HepG2 (cell line): ENCODE measurements around the gene CPLANE2. TPM values are rescaled to one million over a fixed set of nuclear protein-coding genes. Genes with fewer than 3 reads are reported as not detected.

Source experiments
- CBX5 ChIP-seq: sonication (generic); formaldehyde crosslinking; IDR thresholded peaks from 2 replicates; pipeline ENCODE4 v1.4.0; 2020; ENCODE audit warnings: missing genetic modification reagents, borderline replicate concordance
- CREM ChIP-seq, 2 experiments: sonication (generic) in 1 of 2; formaldehyde crosslinking in 1 of 2; IDR thresholded peaks; 2 replicates each; pipeline versions ENCODE4 v1.4.0 to v1.6.1; 2016 to 2020; ENCODE audit warnings: antibody characterized with exemption in 1 of 2, mild to moderate bottlenecking in 1 of 2, missing genetic modification reagents in 1 of 2
- HNRNPLL ChIP-seq: fragments of 200-400 bp; formaldehyde crosslinking; IDR thresholded peaks from 2 replicates; pipeline ENCODE4 v1.6.1; 2017; ENCODE audit warnings: mild to moderate bottlenecking, low read depth, low read length; ENCODE audit not compliant: poor library complexity, severe bottlenecking
- HOXA3 ChIP-seq: sonication (generic); formaldehyde crosslinking; IDR thresholded peaks from 2 replicates; pipeline ENCODE4 v1.5.0; 2020; ENCODE audit warnings: missing genetic modification reagents
- MAFK ChIP-seq, 2 experiments: IDR thresholded peaks in 1 of 2; conservative IDR thresholded peaks in 1 of 2; 2 replicates each; pipeline ENCODE4 v1.6.1; 2011; ENCODE audit warnings: improper control_type of control experiment in 2 of 2, low read length in 2 of 2
- MAZ ChIP-seq, 2 experiments: sonication (generic) in 1 of 2; formaldehyde crosslinking in 1 of 2; IDR thresholded peaks; 2 replicates each; pipeline versions ENCODE4 v1.5.0 to v1.6.1; 2012 to 2020; ENCODE audit warnings: low read depth in 2 of 2, mild to moderate bottlenecking in 2 of 2, borderline replicate concordance in 1 of 2, improper control_type of control experiment in 1 of 2, low read length in 1 of 2, missing genetic modification reagents in 1 of 2, moderate library complexity in 1 of 2
- NFE2 ChIP-seq: sonication (generic); formaldehyde crosslinking; IDR thresholded peaks from 2 replicates; pipeline ENCODE4 v1.4.0; 2020; ENCODE audit warnings: missing genetic modification reagents
- NFIC ChIP-seq: IDR thresholded peaks from 2 replicates; pipeline ENCODE4 v1.6.1; 2012; ENCODE audit warnings: mild to moderate bottlenecking, low read length, inconsistent platforms
- TP53 ChIP-seq: sonication (generic); formaldehyde crosslinking; conservative IDR thresholded peaks from 2 replicates; pipeline ENCODE4 v1.4.0; 2020; ENCODE audit warnings: missing genetic modification reagents
- TSC22D2 ChIP-seq: sonication (generic); formaldehyde crosslinking; IDR thresholded peaks from 2 replicates; pipeline ENCODE4 v1.5.1; 2020; ENCODE audit warnings: missing genetic modification reagents, mild to moderate bottlenecking, borderline replicate concordance
- ZFX ChIP-seq: sonication (generic); formaldehyde crosslinking; IDR thresholded peaks from 2 replicates; pipeline ENCODE4 v1.4.0; 2020; ENCODE audit warnings: mild to moderate bottlenecking, low read depth, missing genetic modification reagents, moderate library complexity
- ZFY ChIP-seq: sonication (generic); formaldehyde crosslinking; IDR thresholded peaks from 2 replicates; pipeline ENCODE4 v1.4.0; 2020; ENCODE audit warnings: missing genetic modification reagents
- ZNF121 ChIP-seq: sonication (generic); formaldehyde crosslinking; IDR thresholded peaks from 2 replicates; pipeline ENCODE4 v1.5.0; 2020; ENCODE audit warnings: mild to moderate bottlenecking, missing genetic modification reagents
- ZNF225 ChIP-seq: sonication (generic); formaldehyde crosslinking; IDR thresholded peaks from 2 replicates; pipeline ENCODE4 v1.4.0; 2020; ENCODE audit warnings: mild to moderate bottlenecking, missing genetic modification reagents
- ZNF24 ChIP-seq: fragments of 450-650 bp; IDR thresholded peaks from 2 replicates; pipeline ENCODE4 v1.6.1; 2017; ENCODE audit warnings: antibody characterized with exemption, mild to moderate bottlenecking
- ZNF790 ChIP-seq: sonication (generic); formaldehyde crosslinking; IDR thresholded peaks from 2 replicates; pipeline ENCODE4 v1.8.0; 2022; ENCODE audit warnings: missing genetic modification reagents, mild to moderate bottlenecking, borderline replicate concordance
- polyA plus RNA-seq, 8 experiments: library from polyadenylated mRNA; depleted of rRNA in 3 of 8; stranded (reverse) in 7 of 8; unstranded in 1 of 8; fragments of >200 nt; fragmentation: Illumina TruSeq in 4 of 8; extraction: Trizol in 4 of 8; gene quantifications; 2 replicates each; pipeline versions ENCODE4 v1.2.1 to v1.2.3, GENCODE V29; 2011 to 2016; ENCODE audit warnings: low read depth in 4 of 8, missing spikeins in 1 of 8, mixed read lengths in 1 of 8; ENCODE audit not compliant: insufficient read depth in 1 of 8
- total RNA-seq, 5 experiments: library from RNA; depleted of rRNA; stranded (reverse); fragments of >200 nt; fragmentation: Illumina TruSeq; extraction: Trizol; gene quantifications; 2 replicates each; pipeline ENCODE4 v1.2.3, GENCODE V29; 2016; ENCODE audit warnings: low read depth in 1 of 5
- TF ChIP-seq, protein P1 (sequence below): sonication (generic); formaldehyde crosslinking; IDR thresholded peaks from 2 replicates; pipeline ENCODE4 v1.5.1; 2020; ENCODE audit warnings: missing genetic modification reagents, mild to moderate bottlenecking, borderline replicate concordance
- TF ChIP-seq, protein P2 (sequence below): sonication (generic); formaldehyde crosslinking; IDR thresholded peaks from 2 replicates; pipeline ENCODE4 v1.5.0; 2020; ENCODE audit warnings: mild to moderate bottlenecking, missing genetic modification reagents, moderate library complexity
- TF ChIP-seq, protein P3 (sequence below): sonication (generic); formaldehyde crosslinking; conservative IDR thresholded peaks from 2 replicates; pipeline ENCODE4 v1.8.0; 2022; ENCODE audit warnings: mild to moderate bottlenecking, moderate library complexity, missing genetic modification reagents
- TF ChIP-seq, protein P4 (sequence below): fragments of 450-650 bp; IDR thresholded peaks from 2 replicates; pipeline ENCODE4 v1.6.1; 2016

CPLANE2 gene
- total and polyA plus RNA-seq, 2 of the 13 experiments (the other 11 are each of a cell fraction or from before 2014, with no cell fraction given): 0.29 to 1.6 TPM

DNA sequence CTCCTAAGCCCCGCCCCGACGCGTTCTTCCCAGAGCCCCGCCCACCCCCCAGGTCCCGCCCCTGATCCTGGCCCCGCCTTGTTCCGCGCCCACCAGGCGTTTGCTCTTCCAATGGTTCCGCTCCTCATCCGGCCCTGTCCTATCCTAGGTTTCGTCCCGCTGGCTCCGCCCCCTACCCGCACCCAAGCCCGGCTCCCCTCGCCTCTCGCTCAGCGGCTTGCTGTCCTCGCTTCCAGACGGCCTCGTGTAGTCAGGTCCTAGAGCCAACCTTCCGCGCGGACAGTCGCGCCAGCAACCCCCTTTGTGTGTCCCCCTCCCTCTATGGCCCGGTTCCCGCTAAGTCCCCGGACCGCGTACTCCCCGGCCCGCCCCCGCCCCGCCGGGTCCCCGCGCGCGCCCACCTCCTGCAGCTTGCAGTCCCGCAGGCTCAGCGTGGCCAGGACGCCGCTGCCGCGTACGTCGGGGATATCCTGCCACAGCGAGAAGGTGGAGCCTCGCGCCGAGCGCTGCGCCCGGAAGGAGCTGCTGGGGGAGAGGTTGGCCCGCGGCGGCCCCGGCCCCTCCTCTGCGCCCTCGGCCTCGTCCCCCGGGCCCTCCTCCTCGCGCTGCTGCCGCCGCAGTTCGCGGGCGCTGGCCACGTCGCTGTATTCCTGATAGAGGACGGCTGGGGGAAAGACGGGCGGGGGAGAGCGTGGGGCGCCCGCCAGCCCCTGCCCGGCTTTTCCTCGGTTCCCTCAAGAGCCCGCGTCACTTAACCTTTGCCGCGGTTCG lies 30.3 kb downstream of the CPLANE2 start (continued):
- TF ChIP-seq TSC22D2 (CRISPR knock-in tag) (no peak), NFE2 (CRISPR knock-in tag) (no peak), HNRNPLL (peak; percentile 89), HOXA3 (peak; percentile 67), ZNF121 (CRISPR knock-in tag) (peak; percentile 84; the same call in 1 of the 2 replicates), ZNF24 (peak; percentile 90), ZFX (CRISPR knock-in tag) (peak; percentile 46; the same call in 1 of the 2 replicates), MAZ (IDR thresholded peaks at IDR 0.05; ENCODE audit: borderline replicate concordance, low read depth, low read length) (no peak), MAZ (CRISPR knock-in tag; IDR thresholded peaks at IDR 0.05; ENCODE audit: low read depth) (peak; percentile 62), MAFK (conservative IDR thresholded peaks at IDR 0.05 in 1 of 2, IDR thresholded peaks at IDR 0.05 in 1 of 2; ENCODE audit: low read length in 2 of 2) (no peak), ZFY (CRISPR knock-in tag) (peak; percentile 46; the same call in 1 of the 2 replicates), CBX5 (CRISPR knock-in tag) (peak; percentile 11; the same call in 1 of the 2 replicates), ZNF225 (CRISPR knock-in tag) (peak; percentile 66; the same call in 1 of the 2 replicates), ZNF790 (CRISPR knock-in tag) (0 out of 2 replicates have a peak, but pooled peaks have one; percentile 80), TP53 (CRISPR knock-in tag) (no peak), CREM (IDR thresholded peaks at IDR 0.05) (no peak; the same call in 1 of the 2 replicates), CREM (CRISPR knock-in tag; IDR thresholded peaks at IDR 0.05) (no peak), NFIC (no peak)
- TF ChIP-seq, protein P1, sequence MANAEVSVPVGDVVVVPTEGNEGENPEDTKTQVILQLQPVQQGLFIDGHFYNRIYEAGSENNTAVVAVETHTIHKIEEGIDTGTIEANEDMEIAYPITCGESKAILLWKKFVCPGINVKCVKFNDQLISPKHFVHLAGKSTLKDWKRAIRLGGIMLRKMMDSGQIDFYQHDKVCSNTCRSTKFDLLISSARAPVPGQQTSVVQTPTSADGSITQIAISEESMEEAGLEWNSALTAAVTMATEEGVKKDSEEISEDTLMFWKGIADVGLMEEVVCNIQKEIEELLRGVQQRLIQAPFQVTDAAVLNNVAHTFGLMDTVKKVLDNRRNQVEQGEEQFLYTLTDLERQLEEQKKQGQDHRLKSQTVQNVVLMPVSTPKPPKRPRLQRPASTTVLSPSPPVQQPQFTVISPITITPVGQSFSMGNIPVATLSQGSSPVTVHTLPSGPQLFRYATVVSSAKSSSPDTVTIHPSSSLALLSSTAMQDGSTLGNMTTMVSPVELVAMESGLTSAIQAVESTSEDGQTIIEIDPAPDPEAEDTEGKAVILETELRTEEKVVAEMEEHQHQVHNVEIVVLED: peak; percentile 45
- TF ChIP-seq, protein P2, sequence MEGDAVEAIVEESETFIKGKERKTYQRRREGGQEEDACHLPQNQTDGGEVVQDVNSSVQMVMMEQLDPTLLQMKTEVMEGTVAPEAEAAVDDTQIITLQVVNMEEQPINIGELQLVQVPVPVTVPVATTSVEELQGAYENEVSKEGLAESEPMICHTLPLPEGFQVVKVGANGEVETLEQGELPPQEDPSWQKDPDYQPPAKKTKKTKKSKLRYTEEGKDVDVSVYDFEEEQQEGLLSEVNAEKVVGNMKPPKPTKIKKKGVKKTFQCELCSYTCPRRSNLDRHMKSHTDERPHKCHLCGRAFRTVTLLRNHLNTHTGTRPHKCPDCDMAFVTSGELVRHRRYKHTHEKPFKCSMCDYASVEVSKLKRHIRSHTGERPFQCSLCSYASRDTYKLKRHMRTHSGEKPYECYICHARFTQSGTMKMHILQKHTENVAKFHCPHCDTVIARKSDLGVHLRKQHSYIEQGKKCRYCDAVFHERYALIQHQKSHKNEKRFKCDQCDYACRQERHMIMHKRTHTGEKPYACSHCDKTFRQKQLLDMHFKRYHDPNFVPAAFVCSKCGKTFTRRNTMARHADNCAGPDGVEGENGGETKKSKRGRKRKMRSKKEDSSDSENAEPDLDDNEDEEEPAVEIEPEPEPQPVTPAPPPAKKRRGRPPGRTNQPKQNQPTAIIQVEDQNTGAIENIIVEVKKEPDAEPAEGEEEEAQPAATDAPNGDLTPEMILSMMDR (CRISPR knock-in tag): no peak
- TF ChIP-seq, protein P3, sequence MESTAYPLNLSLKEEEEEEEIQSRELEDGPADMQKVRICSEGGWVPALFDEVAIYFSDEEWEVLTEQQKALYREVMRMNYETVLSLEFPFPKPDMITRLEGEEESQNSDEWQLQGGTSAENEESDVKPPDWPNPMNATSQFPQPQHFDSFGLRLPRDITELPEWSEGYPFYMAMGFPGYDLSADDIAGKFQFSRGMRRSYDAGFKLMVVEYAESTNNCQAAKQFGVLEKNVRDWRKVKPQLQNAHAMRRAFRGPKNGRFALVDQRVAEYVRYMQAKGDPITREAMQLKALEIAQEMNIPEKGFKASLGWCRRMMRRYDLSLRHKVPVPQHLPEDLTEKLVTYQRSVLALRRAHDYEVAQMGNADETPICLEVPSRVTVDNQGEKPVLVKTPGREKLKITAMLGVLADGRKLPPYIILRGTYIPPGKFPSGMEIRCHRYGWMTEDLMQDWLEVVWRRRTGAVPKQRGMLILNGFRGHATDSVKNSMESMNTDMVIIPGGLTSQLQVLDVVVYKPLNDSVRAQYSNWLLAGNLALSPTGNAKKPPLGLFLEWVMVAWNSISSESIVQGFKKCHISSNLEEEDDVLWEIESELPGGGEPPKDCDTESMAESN (CRISPR knock-in tag): 0 out of 2 replicates have a peak, but pooled peaks have one; percentile 33
- TF ChIP-seq, protein P4, sequence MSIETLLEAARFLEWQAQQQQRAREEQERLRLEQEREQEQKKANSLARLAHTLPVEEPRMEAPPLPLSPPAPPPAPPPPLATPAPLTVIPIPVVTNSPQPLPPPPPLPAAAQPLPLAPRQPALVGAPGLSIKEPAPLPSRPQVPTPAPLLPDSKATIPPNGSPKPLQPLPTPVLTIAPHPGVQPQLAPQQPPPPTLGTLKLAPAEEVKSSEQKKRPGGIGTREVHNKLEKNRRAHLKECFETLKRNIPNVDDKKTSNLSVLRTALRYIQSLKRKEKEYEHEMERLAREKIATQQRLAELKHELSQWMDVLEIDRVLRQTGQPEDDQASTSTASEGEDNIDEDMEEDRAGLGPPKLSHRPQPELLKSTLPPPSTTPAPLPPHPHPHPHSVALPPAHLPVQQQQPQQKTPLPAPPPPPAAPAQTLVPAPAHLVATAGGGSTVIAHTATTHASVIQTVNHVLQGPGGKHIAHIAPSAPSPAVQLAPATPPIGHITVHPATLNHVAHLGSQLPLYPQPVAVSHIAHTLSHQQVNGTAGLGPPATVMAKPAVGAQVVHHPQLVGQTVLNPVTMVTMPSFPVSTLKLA: 0 out of 2 replicates have a peak, but pooled peaks have one; percentile 11
